ENCODE results near the gene RAB31. TPM values are rescaled to one million over a fixed set of nuclear protein-coding genes. Genes with fewer than 3 reads are reported as not detected.

RAB31 gene
- total RNA-seq, 2 donors from 2014 or later = 4.3 to 8.0 TPM

DNA sequence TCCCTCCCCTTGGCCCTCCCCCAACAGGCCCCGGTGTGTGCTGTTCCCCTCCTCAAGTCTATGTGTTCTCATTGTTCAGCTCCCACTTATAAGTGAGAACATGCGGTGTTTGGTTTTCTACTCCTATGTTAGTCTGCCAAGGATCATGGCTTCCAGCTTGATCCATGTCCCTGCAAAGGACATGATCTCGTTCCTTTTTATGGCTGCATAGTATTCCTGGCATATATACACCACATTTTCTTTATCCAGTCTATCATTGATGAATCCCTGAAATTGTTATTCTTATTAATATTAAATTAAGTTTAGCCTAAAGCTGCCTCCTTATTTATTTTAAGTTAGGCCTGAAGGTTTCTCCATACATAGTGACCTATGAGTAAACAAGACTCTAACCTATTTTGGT, 18.8 kb upstream of the RAB31 start:
- ATAC-seq (no peak), DNase-seq (no peak)
- intact Hi-C loops (cut with DNase I) = no loop called here
- TF ChIP-seq, protein P1, sequence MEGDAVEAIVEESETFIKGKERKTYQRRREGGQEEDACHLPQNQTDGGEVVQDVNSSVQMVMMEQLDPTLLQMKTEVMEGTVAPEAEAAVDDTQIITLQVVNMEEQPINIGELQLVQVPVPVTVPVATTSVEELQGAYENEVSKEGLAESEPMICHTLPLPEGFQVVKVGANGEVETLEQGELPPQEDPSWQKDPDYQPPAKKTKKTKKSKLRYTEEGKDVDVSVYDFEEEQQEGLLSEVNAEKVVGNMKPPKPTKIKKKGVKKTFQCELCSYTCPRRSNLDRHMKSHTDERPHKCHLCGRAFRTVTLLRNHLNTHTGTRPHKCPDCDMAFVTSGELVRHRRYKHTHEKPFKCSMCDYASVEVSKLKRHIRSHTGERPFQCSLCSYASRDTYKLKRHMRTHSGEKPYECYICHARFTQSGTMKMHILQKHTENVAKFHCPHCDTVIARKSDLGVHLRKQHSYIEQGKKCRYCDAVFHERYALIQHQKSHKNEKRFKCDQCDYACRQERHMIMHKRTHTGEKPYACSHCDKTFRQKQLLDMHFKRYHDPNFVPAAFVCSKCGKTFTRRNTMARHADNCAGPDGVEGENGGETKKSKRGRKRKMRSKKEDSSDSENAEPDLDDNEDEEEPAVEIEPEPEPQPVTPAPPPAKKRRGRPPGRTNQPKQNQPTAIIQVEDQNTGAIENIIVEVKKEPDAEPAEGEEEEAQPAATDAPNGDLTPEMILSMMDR (IDR thresholded peaks at IDR 0.05) = no peak
- no peak for TF ChIP-seq POLR2A (IDR thresholded peaks at IDR 0.05)
- WGBS, 2 donors = 92% methylated on average over 3 of the region's 3 CpGs
- Histone ChIP-seq H3K27ac (no peak overlapping the region), H3K36me3 (replicated peaks in 1 of 2; ENCODE audit: insufficient read depth in 1 of 2, low read depth in 2 of 2) (no peaks in the 10 kb centered on the region), H3K4me1 (no peaks in the 10 kb centered on the region), H3K27me3 (no peaks in the 10 kb centered on the region), H3K9me3 (no peaks in the 10 kb centered on the region), H3K4me3 (no peak overlapping the region)

DNA sequence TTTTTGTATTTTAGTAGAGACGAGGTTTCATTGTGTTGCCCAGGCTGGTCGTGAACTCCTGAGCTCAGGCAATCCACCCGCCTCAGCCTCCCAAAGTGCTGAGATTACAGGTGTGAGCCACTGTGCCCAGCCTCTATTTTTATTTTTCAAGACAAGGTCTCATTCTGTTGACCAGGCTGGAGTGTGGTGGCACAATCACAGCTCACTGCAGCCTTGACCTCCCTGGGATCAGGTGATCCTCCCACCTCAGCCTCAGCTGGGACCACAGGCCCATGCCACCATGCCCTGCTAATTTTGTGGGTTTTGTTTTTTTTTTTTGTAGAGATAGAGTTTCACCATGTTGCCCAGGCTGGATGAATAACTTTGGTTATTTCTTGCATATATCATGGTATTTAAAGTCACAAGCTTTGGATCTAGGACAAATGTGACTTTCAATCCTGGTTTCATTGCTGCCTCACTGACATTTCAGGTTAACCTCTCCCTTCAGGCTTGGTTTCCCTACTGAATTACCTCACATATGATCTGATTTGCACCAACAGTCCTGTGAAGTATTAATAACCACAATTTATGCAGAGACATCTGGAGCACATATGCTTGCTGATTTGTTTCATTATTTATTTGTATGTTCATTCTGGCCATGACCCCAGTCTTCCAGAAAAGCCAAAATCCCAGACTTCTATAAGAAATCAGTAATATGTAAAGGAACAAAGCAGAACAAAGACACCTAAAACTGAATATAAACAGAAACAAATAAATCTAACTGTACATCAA, 17.5 kb upstream of the RAB31 start:
- TF ChIP-seq POLR2A (IDR thresholded peaks at IDR 0.05) = no peak
- TF ChIP-seq, protein P1 (IDR thresholded peaks at IDR 0.05) = no peak
- Histone ChIP-seq H3K27ac (no peak overlapping the region), H3K27me3 (no peaks in the 10 kb centered on the region), H3K9me3 (no peaks in the 10 kb centered on the region), H3K4me1 (no peaks in the 10 kb centered on the region), H3K4me3 (no peak overlapping the region), H3K36me3 (replicated peaks in 1 of 2; ENCODE audit: insufficient read depth in 1 of 2, low read depth in 2 of 2) (no peaks in the 10 kb centered on the region)
- WGBS, 2 donors = 94 to 97% methylated on average over 3 of the region's 3 CpGs
- no peak for ATAC-seq
- intact Hi-C loops (cut with DNase I) = no loop called here
- DNase-seq = no peak

DNA sequence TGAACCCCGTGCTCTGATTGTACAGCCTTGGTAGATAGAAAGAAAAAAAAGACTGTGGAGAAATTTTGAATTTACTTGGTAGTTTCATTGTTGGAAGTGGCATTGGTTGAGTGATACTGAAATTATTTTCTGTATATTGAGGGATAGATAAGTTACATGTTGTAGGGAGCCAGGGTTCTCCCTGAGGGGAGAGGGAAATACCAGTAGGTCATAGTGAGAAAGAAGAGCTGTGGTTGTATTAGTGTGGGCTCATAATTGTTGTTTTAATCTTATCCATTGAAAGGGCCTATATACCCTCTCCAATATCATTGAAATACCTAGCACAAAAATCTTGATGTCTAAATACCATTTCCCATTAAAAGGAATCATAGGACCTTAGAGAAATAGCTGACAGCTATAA, 16.9 kb upstream of the RAB31 start:
- intact Hi-C loops (cut with DNase I) = no loop called here
- Histone ChIP-seq H3K4me1 (no peaks in the 10 kb centered on the region), H3K27me3 (no peaks in the 10 kb centered on the region), H3K27ac (no peak overlapping the region), H3K36me3 (replicated peaks in 1 of 2; ENCODE audit: insufficient read depth in 1 of 2, low read depth in 2 of 2) (no peaks in the 10 kb centered on the region), H3K4me3 (no peak overlapping the region), H3K9me3 (no peaks in the 10 kb centered on the region)
- no peak for TF ChIP-seq POLR2A (IDR thresholded peaks at IDR 0.05)
- TF ChIP-seq, protein P1 (IDR thresholded peaks at IDR 0.05) = no peak
- no peak for ATAC-seq
- DNase-seq = no peak
- 74 to 85% methylated on average over 1 of the region's 1 CpG for WGBS, 2 donors

DNA sequence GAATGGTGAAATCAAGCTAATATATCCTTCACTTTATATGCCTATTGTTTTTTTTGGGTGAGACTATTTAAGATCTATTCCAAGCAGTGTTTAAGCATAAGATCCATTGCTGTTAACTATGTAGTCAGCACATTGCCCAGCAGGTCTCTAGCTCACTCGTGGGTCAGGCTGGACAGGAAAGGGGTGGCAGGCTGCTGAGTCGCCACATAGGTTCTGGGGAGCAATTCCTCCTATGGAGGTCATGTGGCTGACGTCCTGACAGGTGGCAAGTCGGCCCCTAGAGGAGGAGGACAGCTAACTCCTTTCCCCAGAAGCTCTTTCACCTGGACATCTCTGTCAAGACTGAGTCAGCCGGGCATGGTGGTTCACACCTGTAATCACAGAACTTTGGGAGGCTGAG, 13.9 kb upstream of the RAB31 start:
- no peak overlapping the region for H3K27ac ChIP-seq
- H3K9me3 ChIP-seq = no peaks in the 10 kb centered on the region
- no peak for ATAC-seq
- intact Hi-C loops (cut with DNase I) = no loop called here
- no peak overlapping the region for H3K4me3 ChIP-seq
- TF ChIP-seq, protein P1 (IDR thresholded peaks at IDR 0.05) = no peak
- TF ChIP-seq POLR2A (IDR thresholded peaks at IDR 0.05) = no peak
- no peaks in the 10 kb centered on the region for H3K27me3 ChIP-seq
- no peaks in the 10 kb centered on the region for H3K4me1 ChIP-seq
- no peaks in the 10 kb centered on the region for H3K36me3 ChIP-seq (replicated peaks in 1 of 2; ENCODE audit: insufficient read depth in 1 of 2, low read depth in 2 of 2)
- DNase-seq = no peak
- 58 to 81% methylated on average over 5 of the region's 5 CpGs for WGBS, 2 donors

DNA sequence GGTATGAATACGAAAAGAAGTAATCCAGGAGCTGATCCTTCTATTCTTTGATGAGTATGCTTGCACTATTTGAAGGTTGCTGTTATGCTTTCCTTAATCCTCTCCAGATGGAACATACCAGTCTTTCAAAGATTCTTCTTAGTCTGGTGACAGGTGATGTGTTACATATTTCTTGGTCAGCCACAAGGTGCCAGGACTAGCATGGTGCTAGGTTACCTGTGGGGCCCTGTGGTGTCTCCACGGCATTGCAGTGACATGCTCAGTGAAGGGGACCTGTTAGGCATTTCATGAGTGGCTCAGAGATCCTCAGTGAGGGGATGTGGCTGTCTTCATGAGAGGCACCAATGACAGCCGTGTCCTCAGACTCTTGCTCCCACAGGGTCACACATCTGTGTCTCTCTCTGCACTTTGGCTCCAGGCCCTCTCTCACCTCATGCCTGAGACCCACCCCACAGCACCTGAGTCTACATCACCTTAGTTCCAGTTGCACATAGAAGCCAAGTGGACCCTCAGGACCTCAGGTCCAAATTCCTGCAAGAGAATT, 13.1 kb upstream of the RAB31 start:
- H3K4me1 ChIP-seq = no peaks in the 10 kb centered on the region
- ATAC-seq (no peak), DNase-seq (no peak)
- WGBS, 2 donors = 71 to 83% methylated on average over 3 of the region's 3 CpGs
- intact Hi-C loops (cut with DNase I) = no loop called here
- no peak for TF ChIP-seq POLR2A (IDR thresholded peaks at IDR 0.05)
- H3K27me3 ChIP-seq = no peaks in the 10 kb centered on the region
- no peak overlapping the region for H3K4me3 ChIP-seq
- H3K36me3 ChIP-seq (replicated peaks in 1 of 2; ENCODE audit: insufficient read depth in 1 of 2, low read depth in 2 of 2) = no peaks in the 10 kb centered on the region
- no peaks in the 10 kb centered on the region for H3K9me3 ChIP-seq
- H3K27ac ChIP-seq = no peak overlapping the region
